Posterior cingulate gyrus (tissue), 11 donors: ENCODE results near the gene HDLBP.

Experiments
- DNase-seq, 10 donors: peaks; one replicate each; pipeline versions ENCODE4 v3.0.0 to v3.0.0-alpha.2; 2020 to 2021; ENCODE audit warnings: mixed read lengths in 3 of 10
- intact Hi-C: fragments of 100-400 bp; cut with DNase I; formaldehyde crosslinking; loops from one replicate; pipeline ENCODE4 v1.15.1; 2023

HDLBP gene

GRCh38 chr2:241223211-241224017 lies 92.1 kb downstream of the HDLBP start:
- peak in 4 of 10 donors; percentile 20 to 87 (median 66) for DNase-seq
- intact Hi-C loops = no loop called here

GRCh38 chr2:241219856-241220356 lies 95.6 kb downstream of the HDLBP start:
- DNase-seq = no peak
- intact Hi-C loops = loop anchor here (10.0 kb wide), 1 partner anchor 145 kb away; no protein-coding TSS in a partner anchor

GRCh38 chr2:241219030-241219382 lies 96.5 kb downstream of the HDLBP start:
- intact Hi-C loops = loop anchor here (10.0 kb wide), 1 partner anchor 144 kb away; no protein-coding TSS in a partner anchor

GRCh38 chr2:241218131-241219029 lies 97.1 kb downstream of the HDLBP start:
- intact Hi-C loops = loop anchor here (10.0 kb wide), 1 partner anchor 144 kb away; no protein-coding TSS in a partner anchor
- DNase-seq = peak in 1 of 10 donors; percentile 25

More at GRCh38 chr2:241219030-241219382, 96.5 kb downstream of the HDLBP start:
- no peak for DNase-seq

- peak; percentile 44 to 95 (median 66) for DNase-seq
- intact Hi-C loops = loop anchor here (2.0 to 10.0 kb wide), 2 partner anchors 97 to 143 kb away; partner anchors contain the start of genes HDLBP and SEPTIN2
Observed at GRCh38 chr2:241217320-241218031, 98.0 kb downstream of the HDLBP start.

GRCh38 chr2:241216211-241216761 lies 99.2 kb downstream of the HDLBP start:
- intact Hi-C loops = loop anchor here (2.0 to 10.0 kb wide), 2 partner anchors 99 to 141 kb away; partner anchors contain the start of genes HDLBP and SEPTIN2
- DNase-seq = no peak

- intact Hi-C loops = loop anchor here (10.0 kb wide), 1 partner anchor 141 kb away; no protein-coding TSS in a partner anchor
- DNase-seq = no peak
Observed at GRCh38 chr2:241215421-241215820, 100.1 kb downstream of the HDLBP start.

- peak in 1 of 10 donors; percentile 61 for DNase-seq
- intact Hi-C loops = loop anchor here (10.0 kb wide), 1 partner anchor 140 kb away; no protein-coding TSS in a partner anchor
Observed at GRCh38 chr2:241214766-241215165, 100.7 kb downstream of the HDLBP start.

GRCh38 chr2:241214209-241214608 lies 101.3 kb downstream of the HDLBP start:
- intact Hi-C loops = loop anchor here (10.0 kb wide), 1 partner anchor 139 kb away; no protein-coding TSS in a partner anchor
- DNase-seq = no peak

- DNase-seq = peak in 1 of 10 donors; percentile 57
- intact Hi-C loops = loop anchor here (10.0 kb wide), 1 partner anchor 139 kb away; no protein-coding TSS in a partner anchor
Observed at GRCh38 chr2:241213567-241213966, 101.9 kb downstream of the HDLBP start.

- intact Hi-C loops = loop anchor here (10.0 kb wide), 1 partner anchor 138 kb away; no protein-coding TSS in a partner anchor
Observed at GRCh38 chr2:241213041-241213440, 102.4 kb downstream of the HDLBP start.

GRCh38 chr2:241211276-241211675 lies 104.2 kb downstream of the HDLBP start:
- intact Hi-C loops = loop anchor here (10.0 kb wide), 1 partner anchor 136 kb away; no protein-coding TSS in a partner anchor
- no peak for DNase-seq

More at GRCh38 chr2:241213041-241213440, 102.4 kb downstream of the HDLBP start:
- no peak for DNase-seq

GRCh38 chr2:241209271-241209670 lies 106.2 kb downstream of the HDLBP start:
- intact Hi-C loops = no loop called here
- peak in 1 of 10 donors; percentile 62 for DNase-seq

- DNase-seq = peak in 3 of 10 donors; percentile 41 to 71 (median 52)
- intact Hi-C loops = no loop called here
Observed at GRCh38 chr2:241208058-241208457, 107.4 kb downstream of the HDLBP start.

- intact Hi-C loops = no loop called here
- DNase-seq = peak in 1 of 10 donors; percentile 55
Observed at GRCh38 chr2:241207641-241208040, 107.8 kb downstream of the HDLBP start.

- no peak for DNase-seq
- intact Hi-C loops = no loop called here
Observed at GRCh38 chr2:241207151-241207550, 108.3 kb downstream of the HDLBP start.

GRCh38 chr2:241205086-241205485 lies 110.4 kb downstream of the HDLBP start:
- intact Hi-C loops = no loop called here
- no peak for DNase-seq

- no peak for DNase-seq
- intact Hi-C loops = no loop called here
Observed at GRCh38 chr2:241204490-241204889, 111.0 kb downstream of the HDLBP start.

GRCh38 chr2:241204010-241204384 lies 111.5 kb downstream of the HDLBP start:
- no peak for DNase-seq
- intact Hi-C loops = no loop called here
